GM18519 (cell line): ENCODE data around the gene TIAM1.
A peak's percentile ranks its signal among the peaks of the same experiment; 100 is the strongest.

Experiments
- ATAC-seq: cut with Tn5 transposase; IDR thresholded peaks from one replicate; pipeline ENCODE4 v1.9.1; 2021; ENCODE audit warnings: mild to moderate bottlenecking, moderate library complexity; ENCODE audit not compliant: unreplicated experiment, low FRiP score

TIAM1 gene

GRCh38 chr21:31103571-31104265, 240.3 kb downstream of the TIAM1 start:
- ATAC-seq: no peak

DNA sequence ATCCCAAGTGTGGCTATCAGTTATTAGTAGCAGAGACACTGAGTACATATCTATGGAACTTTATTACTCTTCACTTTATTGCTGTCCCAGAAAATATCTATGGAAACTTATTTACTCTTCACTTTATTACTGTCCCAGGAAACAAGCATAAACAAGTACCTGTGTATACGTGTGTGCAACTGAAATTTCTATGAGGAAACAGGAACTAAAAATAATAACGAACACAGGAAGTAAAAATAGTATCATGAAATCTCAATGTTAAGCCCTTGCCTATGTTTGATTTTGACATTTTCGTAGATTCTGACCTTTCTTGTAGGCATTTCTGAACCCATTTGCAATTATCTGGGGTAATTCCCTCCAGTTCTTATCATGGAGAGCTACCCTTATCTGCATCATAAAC, 240.9 kb downstream of the TIAM1 start:
- no peak for ATAC-seq

DNA sequence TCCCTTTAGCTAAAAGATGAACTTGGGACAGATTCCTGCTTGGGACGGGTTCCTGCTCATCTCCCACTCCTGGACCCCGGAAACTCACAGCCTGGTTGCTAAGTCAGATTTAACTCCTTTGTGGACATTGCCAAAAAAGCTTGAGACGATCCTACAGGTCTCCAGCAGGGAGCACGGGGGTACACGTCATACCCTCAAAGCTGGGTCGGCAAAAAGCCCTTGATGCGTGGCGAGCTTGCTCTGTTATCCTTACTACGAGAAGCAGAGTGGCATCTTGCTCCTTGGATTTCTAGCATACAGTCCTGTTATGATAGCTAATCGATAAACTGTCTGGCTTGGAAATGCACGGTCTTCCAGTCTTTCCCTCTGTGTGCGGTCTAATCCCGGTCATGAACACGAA, 244.9 kb downstream of the TIAM1 start:
- ATAC-seq: no peak

GRCh38 chr21:31098576-31099005, 245.5 kb downstream of the TIAM1 start:
- peak; percentile 70 for ATAC-seq

DNA sequence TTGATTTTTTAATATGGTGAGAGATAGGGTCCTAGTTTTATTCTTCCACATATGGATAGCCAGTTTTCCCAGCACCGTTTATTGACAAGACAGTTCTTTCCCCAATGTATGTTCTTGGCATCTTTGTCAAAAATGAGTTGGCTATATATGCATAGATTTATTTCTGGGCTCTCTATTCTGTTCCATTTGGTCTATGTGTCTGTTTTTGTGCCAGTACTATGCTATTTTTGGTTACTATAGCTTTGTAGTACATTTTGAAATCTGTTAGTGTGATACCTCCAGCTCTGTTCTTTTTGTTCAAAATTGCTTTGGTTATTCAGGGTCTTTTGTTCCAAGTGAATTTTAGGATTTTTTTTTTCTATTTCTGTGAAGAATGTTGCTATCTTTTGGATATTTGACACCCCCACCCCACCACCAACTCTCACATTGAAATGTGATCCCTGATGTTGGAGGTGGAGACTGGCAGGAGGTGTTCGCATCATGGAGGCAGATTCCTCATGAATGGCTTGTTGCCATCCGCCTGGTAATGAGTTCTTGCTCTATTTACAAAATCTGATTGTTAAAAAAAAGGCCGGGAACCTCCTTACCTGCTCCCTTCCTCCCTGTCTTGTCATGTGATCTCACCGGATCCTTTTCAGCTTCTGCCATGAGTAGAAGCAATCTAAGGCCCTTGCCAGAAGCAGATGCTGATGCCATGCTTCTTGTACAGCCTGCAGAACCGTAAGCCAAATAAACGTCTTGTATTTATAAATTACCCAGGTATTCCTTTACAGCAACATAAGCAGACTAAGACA, 251.0 kb downstream of the TIAM1 start:
- ATAC-seq: no peak

GRCh38 chr21:31090376-31090775, 253.7 kb downstream of the TIAM1 start:
- no peak for ATAC-seq

- ATAC-seq: no peak
Observed at GRCh38 chr21:31088474-31088751, 255.6 kb downstream of the TIAM1 start.

DNA sequence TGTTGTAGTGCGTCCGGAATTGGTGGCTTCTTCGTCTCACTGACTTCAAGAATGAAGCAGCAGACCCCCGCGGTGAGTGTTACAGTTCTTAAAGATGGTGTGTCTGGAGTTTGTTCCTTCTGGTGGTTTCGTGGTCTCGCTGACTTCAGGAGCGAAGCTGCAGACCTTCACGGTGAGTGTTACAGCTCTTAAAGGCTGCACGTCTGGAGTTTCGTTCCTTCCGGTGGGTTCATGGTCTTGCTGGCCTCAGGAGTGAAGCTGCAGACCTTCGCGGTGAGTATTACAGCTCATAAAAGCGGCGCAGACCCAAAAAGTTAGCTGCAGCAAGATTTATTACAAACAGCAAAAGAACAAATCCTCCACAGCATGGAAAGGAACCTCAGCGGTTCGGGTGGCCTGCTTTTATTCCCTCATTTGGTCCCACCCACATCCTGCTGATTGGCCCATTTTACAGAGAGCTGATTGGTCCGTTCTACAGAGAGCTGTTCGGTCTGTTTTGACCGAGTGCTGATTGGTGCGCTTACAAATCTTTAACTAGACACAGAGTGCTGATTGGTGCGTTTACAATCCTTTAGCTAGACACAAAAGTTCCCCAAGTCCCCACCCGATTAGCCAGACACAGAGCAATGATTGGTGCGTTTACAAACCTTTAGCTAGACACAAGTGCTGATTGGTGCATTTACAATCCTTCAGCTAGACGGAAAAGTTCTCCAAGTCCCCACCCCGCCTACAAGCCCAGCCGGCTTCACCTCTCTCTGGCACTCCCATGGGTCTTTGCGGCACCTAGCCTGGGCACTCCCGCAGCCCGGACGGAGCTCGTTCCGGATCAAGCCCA, 256.2 kb downstream of the TIAM1 start:
- no peak for ATAC-seq

DNA sequence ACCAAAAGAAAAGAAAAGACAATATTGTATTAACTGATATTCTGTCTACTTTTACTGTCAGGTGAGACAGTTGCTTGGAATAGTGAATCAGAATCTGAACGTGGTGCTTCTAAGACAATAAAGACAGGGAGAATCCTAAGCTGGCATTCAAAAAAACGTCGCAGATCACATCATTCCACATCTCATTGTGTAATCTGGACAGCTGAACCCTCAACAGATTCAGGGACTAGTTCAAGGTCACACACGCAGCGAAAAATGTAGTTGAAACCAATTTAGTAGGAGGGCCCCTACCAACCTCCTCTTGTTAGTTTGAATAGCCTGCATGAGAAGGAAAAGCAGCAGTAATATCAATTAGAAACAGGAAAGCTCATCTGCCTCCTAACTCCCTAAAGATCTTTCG, 259.4 kb downstream of the TIAM1 start:
- no peak for ATAC-seq

DNA sequence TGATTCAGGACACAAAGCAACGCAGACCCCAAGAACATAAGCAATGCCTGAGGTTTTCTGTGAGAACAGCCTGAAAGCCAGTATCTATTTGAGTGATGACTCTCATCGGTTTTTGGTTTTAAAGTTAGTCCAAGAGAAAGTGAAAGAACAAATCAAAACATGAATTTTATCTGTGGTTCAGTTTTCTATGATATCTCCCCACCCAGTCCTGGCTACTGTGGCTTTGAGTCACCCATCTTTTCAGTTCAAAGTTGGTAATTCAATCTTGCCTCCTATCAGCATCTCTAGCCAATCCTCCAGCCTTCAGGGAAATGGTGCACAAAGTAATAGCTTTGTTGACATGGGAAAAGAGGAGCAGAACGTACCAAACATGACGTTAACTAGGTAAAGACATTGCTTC, 265.3 kb downstream of the TIAM1 start:
- peak; percentile 91 for ATAC-seq

GRCh38 chr21:31078216-31078615, 265.8 kb downstream of the TIAM1 start:
- no peak for ATAC-seq

- ATAC-seq: no peak
Observed at GRCh38 chr21:31075848-31076247, 268.2 kb downstream of the TIAM1 start.

DNA sequence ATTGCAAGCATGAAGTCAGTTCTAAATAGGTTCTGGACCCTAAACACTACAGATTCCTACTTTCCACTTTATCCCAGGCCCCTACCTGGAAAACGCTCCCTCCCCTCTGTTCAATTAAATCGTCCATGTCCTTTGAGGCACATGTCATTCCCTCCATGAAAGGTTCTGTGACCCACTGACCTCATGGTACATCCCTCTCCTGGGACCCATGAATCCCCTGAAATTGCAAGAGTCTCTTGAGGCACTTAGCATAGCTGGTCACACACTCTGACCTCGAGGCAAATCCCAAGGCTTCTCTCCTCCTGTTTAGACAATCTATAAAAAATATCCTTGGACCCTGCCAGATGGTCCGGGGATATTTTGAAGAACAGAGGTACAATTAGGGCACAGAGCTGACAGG, 271.5 kb downstream of the TIAM1 start:
- no peak for ATAC-seq
